ACC112 (cell line): Measurements from ENCODE around the gene ZIC4.

Experiments used
- H2AFZ ChIP-seq: fragments of 200-600 bp; sonication (generic); one replicate; pipeline ENCODE4 v1.6.0; 2017; ENCODE audit warnings: antibody characterized with exemption, low read length; ENCODE audit not compliant: unreplicated experiment
- H3K27ac ChIP-seq: fragments of 200-600 bp; sonication (generic); 2 replicates; pipeline ENCODE4 v1.5.1; 2014; ENCODE audit warnings: low read depth, mild to moderate bottlenecking, antibody characterized with exemption, low read length, moderate library complexity
- H3K27me3 ChIP-seq: fragments of 200-600 bp; sonication (generic); 2 replicates; pipeline ENCODE4 v1.6.1; 2014; ENCODE audit warnings: mild to moderate bottlenecking, antibody characterized with exemption, low read length, moderate library complexity, mixed read lengths; ENCODE audit not compliant: insufficient read depth
- H3K36me3 ChIP-seq: fragments of 200-600 bp; sonication (generic); 2 replicates; pipeline ENCODE4 v1.6.1; 2016; ENCODE audit warnings: mild to moderate bottlenecking, antibody characterized with exemption, low read length, moderate library complexity, mixed read lengths; ENCODE audit not compliant: insufficient read depth
- H3K4me1 ChIP-seq: fragments of 200-600 bp; sonication (generic); one replicate; pipeline ENCODE4 v1.6.1; 2016; ENCODE audit warnings: low read length, mixed read lengths; ENCODE audit not compliant: insufficient read depth, unreplicated experiment, control insufficient read depth
- H3K4me3 ChIP-seq: fragments of 200-600 bp; sonication (generic); 2 replicates; pipeline ENCODE4 v1.5.1; 2014; ENCODE audit warnings: mild to moderate bottlenecking, low read depth, low read length
- H3K79me2 ChIP-seq: fragments of 200-600 bp; sonication (generic); one replicate; pipeline ENCODE4 v1.6.0; 2016; ENCODE audit warnings: low read length; ENCODE audit not compliant: control insufficient read depth, unreplicated experiment, insufficient read depth

Gene ZIC4

DNA sequence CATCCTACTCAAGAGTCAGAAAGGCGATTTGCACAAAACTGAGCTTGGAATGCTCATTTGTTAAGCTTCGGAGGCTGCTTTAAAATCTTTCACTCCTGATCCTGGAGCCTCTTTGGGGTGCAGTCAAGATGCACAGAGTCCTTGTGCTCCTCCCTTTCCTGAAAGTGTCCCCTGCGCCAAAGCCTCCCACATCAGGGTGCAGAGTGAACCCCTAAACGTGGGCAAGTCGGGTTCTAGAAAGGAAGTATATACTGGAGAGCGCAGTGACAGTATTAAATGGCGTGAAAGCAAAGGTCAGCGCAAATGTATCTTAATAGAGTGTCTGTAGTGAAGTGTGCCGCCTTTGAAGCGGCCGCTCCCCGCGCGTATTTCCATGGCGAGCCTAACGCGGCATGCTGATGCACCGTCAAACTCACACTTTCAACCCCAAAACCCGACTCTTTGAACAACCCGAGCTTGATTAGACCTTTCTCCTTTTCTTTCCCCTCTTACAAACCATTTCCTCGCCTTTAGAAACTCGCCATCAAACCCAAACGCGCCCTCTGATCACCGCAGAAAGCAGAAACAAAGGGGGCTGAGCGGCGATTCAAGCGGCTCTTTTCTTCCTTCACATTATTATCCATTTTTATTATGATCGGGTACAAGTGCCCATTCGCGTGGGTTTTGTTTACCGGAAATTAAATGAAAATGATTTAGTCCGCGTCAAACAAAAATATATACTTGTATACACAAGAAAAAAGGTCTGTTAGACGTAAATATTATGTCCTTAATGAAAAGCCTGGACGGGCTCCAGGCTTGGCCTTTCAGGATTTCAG, 18.3 kb downstream of the ZIC4 start:
- Histone ChIP-seq H3K4me1 (no peaks in the 10 kb centered on the region), H2AFZ (no peak overlapping the region), H3K4me3 (no peak overlapping the region), H3K36me3 (no peaks in the 10 kb centered on the region), H3K79me2 (no peaks in the 10 kb centered on the region), H3K27ac (no peak overlapping the region), H3K27me3 (peaks cover 99% of the 10 kb centered on the region)

DNA sequence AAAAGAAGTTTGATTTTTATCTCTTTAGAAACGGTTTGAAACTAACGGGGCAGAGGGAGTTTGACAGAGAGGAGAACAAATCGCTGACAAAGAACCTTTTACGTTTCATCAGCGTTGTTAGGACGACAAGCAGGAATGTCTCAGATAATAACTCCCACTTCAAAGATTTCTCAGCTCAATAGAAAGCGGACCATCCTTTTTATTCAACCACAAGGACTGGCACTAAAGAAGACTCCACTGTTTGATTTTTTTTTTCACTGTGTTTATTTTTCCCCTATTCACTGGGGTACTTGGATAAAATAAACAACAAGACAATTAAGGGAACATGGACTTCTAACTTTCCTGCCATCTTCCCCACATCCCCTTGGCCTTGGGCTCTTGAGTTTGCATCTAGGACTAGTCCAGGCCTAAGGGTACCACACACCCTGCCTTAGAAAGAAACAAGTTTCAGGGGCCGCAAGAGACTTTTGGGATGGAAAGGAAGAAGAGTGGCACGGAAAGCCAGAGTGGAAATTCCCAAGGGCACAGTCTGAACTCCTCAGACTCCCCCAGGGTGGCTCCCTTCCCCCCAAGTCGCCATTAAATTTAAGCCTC, 19.0 kb downstream of the ZIC4 start:
- peaks cover 99% of the 10 kb centered on the region for H3K27me3 ChIP-seq

DNA sequence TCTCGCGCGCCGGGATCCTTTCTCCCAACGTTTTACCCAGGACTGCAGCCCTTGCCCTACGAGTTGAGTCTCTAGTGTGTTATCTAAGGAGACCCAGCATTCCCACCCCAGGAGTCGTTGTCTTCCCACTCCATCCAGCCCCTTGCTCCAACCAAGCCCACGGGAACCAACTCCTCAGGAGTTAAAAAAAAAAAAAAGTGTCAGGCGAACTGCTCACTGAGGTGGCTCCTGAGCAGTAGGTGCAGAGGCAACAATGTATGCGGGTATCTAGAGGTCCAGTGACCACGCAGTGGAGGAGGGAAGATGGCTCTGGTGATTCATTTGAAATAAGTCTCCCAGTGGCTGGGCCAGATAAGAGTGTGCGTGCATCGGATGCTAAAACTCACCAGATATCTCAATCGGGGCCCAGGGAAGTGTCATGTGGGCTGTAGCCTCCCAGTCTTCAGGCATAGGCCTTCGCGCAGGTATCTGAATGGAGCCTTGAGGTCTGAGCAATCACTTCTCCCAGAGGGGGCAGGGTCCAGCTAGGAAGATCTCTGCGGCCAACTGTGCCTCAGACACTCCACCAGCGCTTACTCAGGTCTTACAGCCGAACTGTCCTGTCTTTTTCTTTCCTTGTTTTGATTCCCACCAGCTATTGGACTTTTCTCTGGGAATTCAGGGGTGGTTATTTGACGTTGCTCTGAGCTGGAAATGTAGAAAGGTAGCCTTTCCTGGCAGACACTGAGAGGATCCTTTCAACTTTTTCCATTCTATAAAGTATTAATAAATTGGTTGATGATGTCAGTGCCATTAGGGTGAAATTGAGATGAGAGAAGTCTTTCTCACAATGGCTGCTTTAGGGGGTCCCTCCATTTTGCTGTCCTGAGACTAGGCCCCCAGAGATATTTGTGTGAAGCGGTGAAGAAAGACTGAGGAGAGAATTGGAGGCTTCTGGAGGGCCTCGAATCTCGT, 21.0 kb downstream of the ZIC4 start:
- no peaks in the 10 kb centered on the region for H3K79me2 ChIP-seq

More for the DNA sequence above, 19.0 kb downstream of the ZIC4 start:
- no peaks in the 10 kb centered on the region for H3K79me2 ChIP-seq
- no peak overlapping the region for H3K27ac ChIP-seq
- H3K4me3 ChIP-seq, result no peak overlapping the region
- no peaks in the 10 kb centered on the region for H3K36me3 ChIP-seq
- no peaks in the 10 kb centered on the region for H3K4me1 ChIP-seq
- H2AFZ ChIP-seq, result no peak overlapping the region

DNA sequence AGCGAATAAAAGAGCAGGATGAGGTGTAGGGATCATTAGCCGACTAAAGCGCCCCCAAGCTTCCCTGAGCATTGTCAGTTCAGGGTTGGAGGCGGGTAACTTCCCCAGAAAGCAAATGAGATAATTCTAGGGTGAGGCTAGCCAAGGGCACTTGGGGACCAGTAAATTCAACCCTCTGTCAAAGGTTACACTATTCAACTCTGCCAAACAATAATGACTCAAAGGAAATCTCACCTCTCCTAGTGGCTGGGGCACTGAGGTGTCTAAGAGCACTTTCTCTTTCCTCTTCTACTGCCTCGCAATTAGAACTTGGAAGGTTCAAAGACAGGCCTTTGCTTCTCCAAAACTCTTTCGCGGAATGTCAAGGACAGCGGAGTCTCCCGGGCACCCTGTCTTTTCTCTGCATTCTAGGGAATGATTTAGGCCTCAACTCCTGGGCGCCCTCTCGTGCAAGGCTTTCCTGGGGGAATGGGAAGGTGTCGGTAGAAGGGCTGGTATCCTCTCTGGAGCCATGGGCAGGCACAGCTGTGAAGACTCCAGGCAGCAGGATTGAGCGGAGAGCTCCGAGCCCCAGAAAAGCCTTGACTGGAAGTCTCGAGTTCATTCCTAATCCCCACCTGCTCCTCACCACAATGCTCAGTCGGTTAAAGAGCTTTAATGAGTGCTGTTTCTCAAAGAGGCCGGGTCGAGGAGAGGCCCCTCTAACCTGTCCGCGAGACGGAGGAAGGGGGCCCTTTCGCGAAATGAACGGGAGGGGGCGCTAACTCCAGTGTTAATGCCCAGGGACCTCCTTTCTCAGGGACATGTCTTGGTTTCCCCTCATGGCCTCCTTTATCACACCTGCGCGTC, 21.9 kb downstream of the ZIC4 start:
- Histone ChIP-seq H3K27ac (no peak overlapping the region), H3K27me3 (peaks cover 100% of the 10 kb centered on the region)

More for the DNA sequence above, 21.0 kb downstream of the ZIC4 start:
- no peaks in the 10 kb centered on the region for H3K4me1 ChIP-seq
- no peaks in the 10 kb centered on the region for H3K36me3 ChIP-seq
- H3K4me3 ChIP-seq, result no peak overlapping the region
- H3K27ac ChIP-seq, result no peak overlapping the region
- peaks cover 100% of the 10 kb centered on the region for H3K27me3 ChIP-seq
- H2AFZ ChIP-seq, result no peak overlapping the region

DNA sequence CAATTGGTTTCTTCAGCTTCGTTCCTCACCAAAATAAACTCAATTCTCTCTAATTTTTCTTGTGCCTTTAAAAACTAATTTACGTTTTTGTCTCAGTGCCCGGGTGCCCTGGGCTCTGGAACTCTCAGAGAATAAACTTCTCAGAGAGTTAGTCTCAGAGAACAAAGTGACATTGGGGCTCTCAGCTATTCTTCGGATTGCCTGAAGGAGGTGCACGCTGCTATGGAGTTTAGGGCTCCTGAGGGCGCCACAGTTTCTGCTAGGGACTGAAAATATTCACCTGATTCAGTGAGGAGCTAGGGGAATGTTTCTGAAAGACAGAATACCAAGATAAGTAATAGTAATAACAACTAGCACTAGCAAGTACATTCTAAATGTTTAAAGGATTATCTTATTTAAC, 22.7 kb downstream of the ZIC4 start:
- H3K27ac ChIP-seq, result no peak overlapping the region
- H3K36me3 ChIP-seq, result no peaks in the 10 kb centered on the region
- H3K27me3 ChIP-seq, result peaks cover 100% of the 10 kb centered on the region
- H3K4me3 ChIP-seq, result no peak overlapping the region
- H3K4me1 ChIP-seq, result no peaks in the 10 kb centered on the region
- H3K79me2 ChIP-seq, result no peaks in the 10 kb centered on the region
- no peak overlapping the region for H2AFZ ChIP-seq

More for the DNA sequence above, 21.9 kb downstream of the ZIC4 start:
- Histone ChIP-seq H3K4me1 (no peaks in the 10 kb centered on the region), H2AFZ (no peak overlapping the region), H3K79me2 (no peaks in the 10 kb centered on the region), H3K36me3 (no peaks in the 10 kb centered on the region), H3K4me3 (no peak overlapping the region)

DNA sequence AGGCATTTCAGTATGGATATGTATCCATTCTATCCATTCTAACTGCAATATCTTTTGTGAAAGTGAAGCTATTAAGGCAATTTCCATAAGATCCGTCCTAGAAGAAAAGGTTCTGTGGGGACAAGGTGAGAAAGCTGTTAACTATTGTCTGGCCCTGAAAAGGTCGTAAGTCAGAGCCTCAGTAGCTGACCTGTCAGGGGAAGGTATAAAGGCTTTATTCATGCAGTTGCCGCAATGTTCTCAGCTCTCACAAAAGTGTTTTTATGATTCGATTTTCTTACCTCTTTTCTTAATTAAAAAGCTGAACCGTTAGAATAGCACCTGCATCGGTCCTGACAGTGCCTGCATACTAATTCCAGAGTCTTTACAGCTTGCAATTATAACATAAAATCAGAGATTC, 24.7 kb downstream of the ZIC4 start:
- peaks cover 100% of the 10 kb centered on the region for H3K27me3 ChIP-seq
- no peaks in the 10 kb centered on the region for H3K4me1 ChIP-seq

DNA sequence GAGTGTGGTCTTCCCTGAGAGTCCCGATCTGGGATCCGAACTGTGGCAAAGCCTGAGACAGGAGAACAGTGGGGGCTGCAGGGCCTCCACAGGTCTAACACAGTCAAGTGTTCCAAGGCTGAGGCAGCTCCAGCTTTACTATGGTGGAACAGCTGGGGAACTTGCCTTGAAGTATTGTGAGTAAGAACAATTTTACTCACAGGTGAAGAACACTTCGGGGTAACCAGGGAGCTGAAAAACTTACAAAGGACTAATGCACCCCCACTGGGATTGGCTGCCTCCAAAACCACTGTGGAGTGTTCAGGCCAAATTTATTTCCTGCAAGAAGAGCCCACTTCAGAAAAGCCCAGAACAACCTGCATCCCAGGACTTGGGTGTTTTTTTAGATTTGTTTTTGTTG, 25.4 kb downstream of the ZIC4 start:
- H2AFZ ChIP-seq, result no peak overlapping the region
- no peaks in the 10 kb centered on the region for H3K79me2 ChIP-seq
- no peak overlapping the region for H3K27ac ChIP-seq
- no peaks in the 10 kb centered on the region for H3K36me3 ChIP-seq
- H3K27me3 ChIP-seq, result peaks cover 100% of the 10 kb centered on the region
- no peak overlapping the region for H3K4me3 ChIP-seq
- no peaks in the 10 kb centered on the region for H3K4me1 ChIP-seq

More for the DNA sequence above, 24.7 kb downstream of the ZIC4 start:
- Histone ChIP-seq H3K79me2 (no peaks in the 10 kb centered on the region), H2AFZ (no peak overlapping the region), H3K27ac (no peak overlapping the region), H3K36me3 (no peaks in the 10 kb centered on the region), H3K4me3 (no peak overlapping the region)

DNA sequence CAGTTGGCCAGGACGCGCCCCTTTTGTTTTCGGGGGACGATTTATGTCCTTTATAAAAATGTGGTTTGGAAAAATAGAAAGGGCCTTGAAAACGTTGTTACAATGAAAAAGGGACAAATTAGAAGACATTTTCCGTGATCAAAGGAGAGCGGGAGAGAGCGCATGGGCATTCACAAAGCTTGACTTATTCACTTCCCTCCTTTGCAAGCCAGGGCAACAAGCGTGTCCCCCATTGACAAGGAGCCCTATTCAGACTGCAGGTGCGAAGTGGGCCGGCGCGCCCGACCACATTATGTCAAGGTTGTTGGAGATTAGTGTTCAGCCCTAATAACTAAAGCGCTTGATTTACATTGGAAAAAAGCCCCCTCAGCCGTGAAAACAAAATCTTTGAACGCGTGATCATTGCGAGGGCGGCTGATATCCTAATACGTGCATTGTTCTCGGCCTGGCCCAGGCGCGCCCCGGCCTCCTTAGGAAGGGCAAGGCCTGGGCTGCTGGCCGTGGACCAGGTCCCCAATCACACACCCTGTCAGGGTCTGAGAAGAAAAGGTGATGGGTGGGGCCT, 25.9 kb downstream of the ZIC4 start:
- peaks cover 100% of the 10 kb centered on the region for H3K27me3 ChIP-seq

DNA sequence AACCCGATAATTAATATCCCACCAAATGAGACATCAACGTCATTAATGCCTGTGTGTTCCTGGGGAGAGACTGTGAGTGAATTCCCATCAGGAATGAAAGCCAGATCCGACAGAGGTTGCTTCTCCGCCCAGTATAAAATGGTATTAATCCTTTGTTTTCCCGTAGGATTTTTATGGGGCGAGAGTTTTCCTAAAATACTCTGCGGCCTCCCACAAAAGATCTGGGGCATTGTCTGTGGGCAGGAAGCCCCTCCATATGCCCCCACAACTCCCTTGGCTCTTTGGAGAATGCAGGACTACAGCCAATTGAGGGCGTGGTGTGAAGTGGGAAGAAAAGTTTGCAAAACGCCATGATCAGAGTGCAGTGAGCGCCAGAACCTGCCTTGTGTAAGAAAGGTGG, 26.7 kb downstream of the ZIC4 start:
- H3K27ac ChIP-seq, result no peak overlapping the region
- H3K4me3 ChIP-seq, result no peak overlapping the region
- H3K36me3 ChIP-seq, result no peaks in the 10 kb centered on the region
- no peaks in the 10 kb centered on the region for H3K79me2 ChIP-seq
- H3K4me1 ChIP-seq, result no peaks in the 10 kb centered on the region
- H2AFZ ChIP-seq, result no peak overlapping the region
- H3K27me3 ChIP-seq, result peaks cover 100% of the 10 kb centered on the region

More for the DNA sequence above, 25.9 kb downstream of the ZIC4 start:
- no peak overlapping the region for H3K4me3 ChIP-seq
- H2AFZ ChIP-seq, result no peak overlapping the region
- no peak overlapping the region for H3K27ac ChIP-seq
- no peaks in the 10 kb centered on the region for H3K79me2 ChIP-seq
- no peaks in the 10 kb centered on the region for H3K36me3 ChIP-seq
- no peaks in the 10 kb centered on the region for H3K4me1 ChIP-seq
